ENCODE measurements around the gene PRAMEF20.

The PRAMEF20 gene

DNA sequence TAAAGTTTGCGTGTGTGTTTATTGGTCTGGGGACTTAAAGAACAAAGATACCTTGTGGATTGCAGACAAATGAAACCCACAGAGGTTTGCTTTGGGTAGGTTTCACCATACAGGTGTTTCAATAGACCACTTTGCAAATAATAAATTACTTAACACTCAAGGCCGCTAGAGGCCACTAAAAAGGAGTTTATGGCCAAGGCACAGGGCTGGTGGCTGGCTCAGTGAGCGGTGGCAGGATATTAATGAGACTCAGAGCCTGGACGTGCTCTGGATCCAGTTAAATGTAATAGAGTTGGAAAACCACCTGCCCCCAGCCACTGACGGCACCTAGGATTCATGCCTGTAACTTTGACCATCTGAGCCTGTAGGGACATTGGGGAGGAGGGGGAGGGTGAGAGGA, 59.1 kb downstream of the PRAMEF20 start:
- TF ChIP-seq, protein P1, sequence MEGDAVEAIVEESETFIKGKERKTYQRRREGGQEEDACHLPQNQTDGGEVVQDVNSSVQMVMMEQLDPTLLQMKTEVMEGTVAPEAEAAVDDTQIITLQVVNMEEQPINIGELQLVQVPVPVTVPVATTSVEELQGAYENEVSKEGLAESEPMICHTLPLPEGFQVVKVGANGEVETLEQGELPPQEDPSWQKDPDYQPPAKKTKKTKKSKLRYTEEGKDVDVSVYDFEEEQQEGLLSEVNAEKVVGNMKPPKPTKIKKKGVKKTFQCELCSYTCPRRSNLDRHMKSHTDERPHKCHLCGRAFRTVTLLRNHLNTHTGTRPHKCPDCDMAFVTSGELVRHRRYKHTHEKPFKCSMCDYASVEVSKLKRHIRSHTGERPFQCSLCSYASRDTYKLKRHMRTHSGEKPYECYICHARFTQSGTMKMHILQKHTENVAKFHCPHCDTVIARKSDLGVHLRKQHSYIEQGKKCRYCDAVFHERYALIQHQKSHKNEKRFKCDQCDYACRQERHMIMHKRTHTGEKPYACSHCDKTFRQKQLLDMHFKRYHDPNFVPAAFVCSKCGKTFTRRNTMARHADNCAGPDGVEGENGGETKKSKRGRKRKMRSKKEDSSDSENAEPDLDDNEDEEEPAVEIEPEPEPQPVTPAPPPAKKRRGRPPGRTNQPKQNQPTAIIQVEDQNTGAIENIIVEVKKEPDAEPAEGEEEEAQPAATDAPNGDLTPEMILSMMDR (IDR thresholded peaks at IDR 0.05; ENCODE audit: low read depth, low read length): peak; percentile 17
- TF ChIP-seq MYC (IDR thresholded peaks at IDR 0.05; ENCODE audit: low read depth, low read length): no peak
- DNase-seq (ENCODE audit: low read depth): peak; percentile 19
- H3K4me3 ChIP-seq (ENCODE audit: low read depth, low read length): no peak overlapping the region

Data from NB4 (cell line).